Keratinocyte (primary cell): ENCODE data around the gene EEA1. TPM values are rescaled to one million over a fixed set of nuclear protein-coding genes. Genes with fewer than 3 reads are reported as not detected.
"Not testable (repeated sequence)": the region's sequence is repeated elsewhere in the genome, so short reads cannot be mapped to it uniquely, and the experiment has no call there.

Source experiments
- DNase-seq: peaks from one replicate; pipeline ENCODE4 v3.0.0-alpha.2; 2011; ENCODE audit warnings: low read depth, missing footprints, low spot score
- FAIRE-seq: peaks from 2 replicates; lab custom pipeline; 2011; peaks lifted over from hg19 to GRCh38; lab: Jason Lieb, UNC
- H2AFZ ChIP-seq: 2 replicates; pipeline ENCODE4 v1.6.0; 2012; ENCODE audit warnings: low read length, control low read depth, inconsistent platforms; ENCODE audit not compliant: control insufficient read depth
- H3K27ac ChIP-seq: 2 replicates; pipeline ENCODE4 v1.5.1; 2011; ENCODE audit warnings: low read length; ENCODE audit not compliant: control insufficient read depth, insufficient read depth
- H3K27me3 ChIP-seq: 3 replicates; pipeline ENCODE4 v1.6.0; 2011; ENCODE audit warnings: low read length; ENCODE audit not compliant: control insufficient read depth, insufficient read depth; ENCODE audit errors: extremely low read depth
- H3K36me3 ChIP-seq, 2 experiments: 2 replicates in 1 of 2; 3 replicates in 1 of 2; pipeline ENCODE4 v1.5.1; 2011; ENCODE audit warnings: low read length in 2 of 2, mild to moderate bottlenecking in 1 of 2; ENCODE audit not compliant: control insufficient read depth in 2 of 2, insufficient read depth in 2 of 2; ENCODE audit errors: extremely low read depth in 1 of 2
- H3K4me1 ChIP-seq: 3 replicates; pipeline ENCODE4 v1.5.1; 2011; ENCODE audit warnings: low read length; ENCODE audit not compliant: control insufficient read depth, insufficient read depth; ENCODE audit errors: extremely low read depth
- H3K4me2 ChIP-seq: 3 replicates; pipeline ENCODE4 v1.6.0; 2011; ENCODE audit warnings: low read depth, low read length; ENCODE audit not compliant: control insufficient read depth, insufficient read depth; ENCODE audit errors: extremely low read depth
- H3K4me3 ChIP-seq, 3 experiments: fragments of 200-600 bp in 1 of 3; sonication (generic) in 1 of 3; 2 replicates in 2 of 3; 3 replicates in 1 of 3; pipeline ENCODE4 v1.5.1; 2011 to 2016; ENCODE audit warnings: low read length in 3 of 3, mild to moderate bottlenecking in 3 of 3, control low read depth in 2 of 3, inconsistent platforms in 1 of 3, low read depth in 1 of 3, mixed read lengths in 1 of 3, mixed run types in 1 of 3, moderate library complexity in 1 of 3; ENCODE audit not compliant: control insufficient read depth in 2 of 3, insufficient read depth in 2 of 3; ENCODE audit errors: extremely low read depth in 1 of 3
- H3K79me2 ChIP-seq: 2 replicates; pipeline ENCODE4 v1.6.0; 2012; ENCODE audit warnings: low read length; ENCODE audit not compliant: control insufficient read depth, insufficient read depth
- H3K9ac ChIP-seq: 3 replicates; pipeline ENCODE4 v1.6.0; 2011; ENCODE audit warnings: low read length; ENCODE audit not compliant: control insufficient read depth, insufficient read depth; ENCODE audit errors: extremely low read depth
- H3K9me1 ChIP-seq: 3 replicates; pipeline ENCODE4 v1.6.0; 2011; ENCODE audit warnings: low read length; ENCODE audit not compliant: control insufficient read depth, insufficient read depth; ENCODE audit errors: extremely low read depth
- H3K9me3 ChIP-seq: 2 replicates; pipeline ENCODE4 v1.5.1; 2012; ENCODE audit warnings: low read depth, low read length; ENCODE audit not compliant: control insufficient read depth
- H4K20me1 ChIP-seq: 3 replicates; pipeline ENCODE4 v1.6.0; 2011; ENCODE audit warnings: low read length; ENCODE audit not compliant: control insufficient read depth, insufficient read depth; ENCODE audit errors: extremely low read depth
- EZH2 ChIP-seq: IDR thresholded peaks from one replicate; pipeline ENCODE4 v1.6.1; 2012; ENCODE audit warnings: inconsistent platforms, mild to moderate bottlenecking, low read length, moderate library complexity
- dilution Hi-C: fragments of 300-500 bp; cut with MboI; formaldehyde crosslinking; loops from one replicate; pipeline ENCODE4 v1.7.0; 2020; ENCODE audit warnings: low sequenced_read_pairs; ENCODE audit not compliant: extremely low pct_ligation_motif_present
- polyA plus RNA-seq, 5 experiments: library from polyadenylated mRNA; depleted of rRNA in 3 of 5; stranded (reverse) in 3 of 5; stranded (forward) in 1 of 5; unstranded in 1 of 5; fragments of >200 nt; gene quantifications; 1 replicate in 1 of 5; 2 replicates in 3 of 5; 3 replicates in 1 of 5; pipeline versions ENCODE4 v1.2.1 to v1.2.3, GENCODE V29; 2011 to 2012; ENCODE audit warnings: missing spikeins in 2 of 5, low read depth in 1 of 5, low replicate concordance in 1 of 5
- TF ChIP-seq, protein P1 (sequence below), 3 experiments: IDR thresholded peaks in 1 of 3; conservative IDR thresholded peaks in 1 of 3; optimal IDR thresholded peaks in 1 of 3; 2 replicates in 2 of 3; 3 replicates in 1 of 3; pipeline versions ENCODE3 to v1.5.1; 2011; ENCODE audit warnings: low read length in 3 of 3, mild to moderate bottlenecking in 3 of 3, moderate library complexity in 2 of 3, control low read depth in 1 of 3, inconsistent platforms in 1 of 3; ENCODE audit not compliant: insufficient read depth in 2 of 3; ENCODE audit errors: extremely low read depth in 1 of 3

Gene EEA1
- polyA plus RNA-seq, 1 donor (not counting 4 experiments of a cell fraction or from before 2014, with no cell fraction given): 14.3 TPM

DNA sequence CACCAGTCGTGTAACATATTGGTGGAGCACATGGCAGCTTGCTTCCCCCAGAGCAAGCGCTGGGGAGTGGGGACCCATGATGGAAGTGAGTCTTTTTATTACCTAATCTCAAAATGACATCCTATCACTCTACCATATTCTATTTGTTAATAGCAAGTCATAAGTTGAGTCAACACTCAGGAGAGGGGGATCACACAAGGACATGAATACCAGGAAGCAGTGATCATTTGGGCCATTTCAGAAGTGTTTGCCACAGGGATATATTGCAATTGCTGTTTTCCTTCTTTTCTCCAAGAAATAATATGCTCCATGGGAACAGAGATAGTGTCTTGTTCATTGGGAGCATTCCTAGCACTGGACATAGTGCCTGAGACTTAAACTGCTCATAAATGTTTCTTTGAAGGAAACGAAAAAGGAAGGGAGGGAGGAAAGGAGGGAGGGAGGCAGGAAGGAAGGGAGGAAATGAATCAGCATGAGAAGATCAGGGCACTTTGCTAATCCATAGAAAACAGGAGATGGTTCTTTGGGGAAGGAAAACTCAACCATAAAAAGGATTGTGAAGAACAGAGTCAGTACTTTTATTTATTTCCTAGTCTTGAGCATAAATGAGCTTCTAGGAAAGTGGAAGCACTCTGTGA, 39.2 kb upstream of the EEA1 start:
- H3K36me3 ChIP-seq: no peaks in the 10 kb centered on the region
- no peaks in the 10 kb centered on the region for H3K27me3 ChIP-seq
- peaks cover 30% of the 10 kb centered on the region for H3K4me1 ChIP-seq
- H3K9ac ChIP-seq: no peak overlapping the region
- TF ChIP-seq, protein P1, sequence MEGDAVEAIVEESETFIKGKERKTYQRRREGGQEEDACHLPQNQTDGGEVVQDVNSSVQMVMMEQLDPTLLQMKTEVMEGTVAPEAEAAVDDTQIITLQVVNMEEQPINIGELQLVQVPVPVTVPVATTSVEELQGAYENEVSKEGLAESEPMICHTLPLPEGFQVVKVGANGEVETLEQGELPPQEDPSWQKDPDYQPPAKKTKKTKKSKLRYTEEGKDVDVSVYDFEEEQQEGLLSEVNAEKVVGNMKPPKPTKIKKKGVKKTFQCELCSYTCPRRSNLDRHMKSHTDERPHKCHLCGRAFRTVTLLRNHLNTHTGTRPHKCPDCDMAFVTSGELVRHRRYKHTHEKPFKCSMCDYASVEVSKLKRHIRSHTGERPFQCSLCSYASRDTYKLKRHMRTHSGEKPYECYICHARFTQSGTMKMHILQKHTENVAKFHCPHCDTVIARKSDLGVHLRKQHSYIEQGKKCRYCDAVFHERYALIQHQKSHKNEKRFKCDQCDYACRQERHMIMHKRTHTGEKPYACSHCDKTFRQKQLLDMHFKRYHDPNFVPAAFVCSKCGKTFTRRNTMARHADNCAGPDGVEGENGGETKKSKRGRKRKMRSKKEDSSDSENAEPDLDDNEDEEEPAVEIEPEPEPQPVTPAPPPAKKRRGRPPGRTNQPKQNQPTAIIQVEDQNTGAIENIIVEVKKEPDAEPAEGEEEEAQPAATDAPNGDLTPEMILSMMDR (optimal IDR thresholded peaks at IDR 0.05 in 1 of 3, IDR thresholded peaks at IDR 0.05 in 1 of 3, conservative IDR thresholded peaks at IDR 0.05 in 1 of 3; ENCODE audit: extremely low read depth in 1 of 3, insufficient read depth in 2 of 3, low read length in 3 of 3): no peak
- TF ChIP-seq EZH2: no peak
- H3K9me1 ChIP-seq: no peaks in the 10 kb centered on the region
- H3K27ac ChIP-seq: no peak overlapping the region
- no peaks in the 10 kb centered on the region for H3K79me2 ChIP-seq
- no peak overlapping the region for H3K4me3 ChIP-seq
- H3K9me3 ChIP-seq: no peaks in the 10 kb centered on the region
- no peaks in the 10 kb centered on the region for H4K20me1 ChIP-seq
- no peak overlapping the region for H3K4me2 ChIP-seq
- DNase-seq (no peak), FAIRE-seq (no peak)
- dilution Hi-C loops: no loop called here
- H2AFZ ChIP-seq: no peak overlapping the region

DNA sequence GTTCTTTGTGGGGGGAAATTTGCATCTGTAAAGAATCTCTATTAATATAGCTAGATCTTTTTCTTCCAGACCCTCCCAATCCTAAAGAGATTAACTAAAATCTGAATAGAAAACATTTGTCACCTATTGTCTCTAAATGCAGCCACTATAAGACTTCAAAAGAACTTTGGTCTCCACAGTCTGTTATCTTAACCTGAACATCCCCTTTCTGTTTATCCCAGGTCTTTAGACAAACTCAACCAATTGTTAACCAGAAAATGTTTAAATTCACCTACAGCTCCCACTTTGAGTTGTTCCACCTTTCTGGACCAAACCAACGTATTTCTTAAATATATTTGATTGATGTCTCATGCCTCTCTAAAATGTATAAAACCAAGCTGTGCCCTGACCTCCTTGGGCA, 35.3 kb upstream of the EEA1 start:
- H3K4me2 ChIP-seq, H3K36me3 ChIP-seq, H3K79me2 ChIP-seq, H4K20me1 ChIP-seq, H3K27ac ChIP-seq, H3K27me3 ChIP-seq, dilution Hi-C loops, DNase-seq, H3K9me1 ChIP-seq, H3K4me1 ChIP-seq, H2AFZ ChIP-seq, H3K9me3 ChIP-seq, H3K9ac ChIP-seq, FAIRE-seq, H3K4me3 ChIP-seq: not testable (repeated sequence)

DNA sequence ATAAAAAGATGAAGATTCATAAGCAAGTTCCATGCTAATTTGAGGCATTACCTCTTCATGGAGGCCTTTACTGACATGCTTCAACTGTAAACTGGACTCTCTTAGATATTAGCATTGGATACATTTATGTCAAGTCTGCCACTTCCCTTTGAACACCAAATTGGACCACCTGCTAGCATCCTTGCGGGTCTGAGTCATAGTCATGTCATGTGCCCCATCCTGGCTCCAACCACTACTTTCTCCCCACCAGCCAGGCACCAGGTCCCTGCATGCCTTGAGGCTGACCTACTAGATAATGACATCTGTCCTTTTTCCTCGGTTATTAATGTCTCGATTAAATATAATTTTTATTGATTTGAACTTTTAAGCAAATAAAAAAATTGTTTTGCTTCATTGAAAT, 32.9 kb upstream of the EEA1 start:
- H3K4me3 ChIP-seq: no peak overlapping the region
- H3K27ac ChIP-seq: no peak overlapping the region
- no peak overlapping the region for H2AFZ ChIP-seq
- no peaks in the 10 kb centered on the region for H3K9me3 ChIP-seq
- dilution Hi-C loops: no loop called here
- no peaks in the 10 kb centered on the region for H3K36me3 ChIP-seq
- H3K9me1 ChIP-seq: no peaks in the 10 kb centered on the region
- no peaks in the 10 kb centered on the region for H4K20me1 ChIP-seq
- H3K4me1 ChIP-seq: no peaks in the 10 kb centered on the region
- DNase-seq (no peak), FAIRE-seq (no peak)
- H3K9ac ChIP-seq: no peak overlapping the region
- TF ChIP-seq, protein P1 (optimal IDR thresholded peaks at IDR 0.05 in 1 of 3, IDR thresholded peaks at IDR 0.05 in 1 of 3, conservative IDR thresholded peaks at IDR 0.05 in 1 of 3; ENCODE audit: extremely low read depth in 1 of 3, insufficient read depth in 2 of 3, low read length in 3 of 3): no peak
- no peak for TF ChIP-seq EZH2
- H3K27me3 ChIP-seq: no peaks in the 10 kb centered on the region
- no peak overlapping the region for H3K4me2 ChIP-seq
- no peaks in the 10 kb centered on the region for H3K79me2 ChIP-seq
